Uterus (tissue), 2 donors: ENCODE results near the gene FOXO4.

ENCODE experiments used
- CTCF ChIP-seq, 4 experiments: fragments of 200-600 bp in 2 of 4; fragments of 450-650 bp in 2 of 4; sonication (generic) in 2 of 4; IDR thresholded peaks; one replicate each; pipeline ENCODE4 v1.5.1; 2016 to 2019; ENCODE audit warnings: antibody characterized with exemption in 4 of 4, mild to moderate bottlenecking in 2 of 4, moderate library complexity in 1 of 4
- POLR2A ChIP-seq, 2 donors: fragments of 450-650 bp; IDR thresholded peaks; one replicate each; pipeline ENCODE4 v1.6.1; 2016; ENCODE audit warnings: antibody characterized with exemption in 2 of 2, mild to moderate bottlenecking in 1 of 2, moderate library complexity in 1 of 2

GRCh38 chrX:71107762-71108360 is 12.2 kb downstream of the FOXO4 start:
- TF ChIP-seq CTCF (IDR thresholded peaks at IDR 0.05), result no peak
- TF ChIP-seq POLR2A (IDR thresholded peaks at IDR 0.05), result no peak
